Measurements from ENCODE around the gene TP53I13. TPM values are rescaled to one million over a fixed set of nuclear protein-coding genes. Genes with fewer than 3 reads are reported as not detected.

The TP53I13 gene
- polyA plus RNA-seq, 2 of the 4 experiments (the other 2 are of a cell fraction): 27.5 to 57.8 TPM

GRCh38 chr17:29617481-29618271 lies 49.2 kb downstream of the TP53I13 start:
- DNase-seq (ENCODE audit: low read depth in 1 of 2, low spot score in 1 of 2) (peak; percentile 85 to 86), ATAC-seq (peak; percentile 39 to 73), FAIRE-seq (no peak)
- Histone ChIP-seq H3K4me3 (peak overlapping the region; percentile 23; the same call in 2 of the 3 replicates), H3K4me2 (peak overlapping the region; percentile 70), H3K9me3 (no peaks in the 10 kb centered on the region), H3K4me1 (peaks cover 57% of the 10 kb centered on the region), H3K27ac (peak overlapping the region; percentile 63 to 82)
- ChIA-PET CTCF (interaction anchor here (0.6 to 23.2 kb wide), 50 partner anchors 9 to 825 kb away, joined by 3 to 447 read pairs (median 4); partner anchors contain the start of genes ABHD15, ANKRD13B, SSH2 and TP53I13), POLR2A (interaction anchor here (1.0 to 2.3 kb wide), 4 partner anchors 21 to 314 kb away, joined by 3 to 15 read pairs (median 6); partner anchors contain the start of gene ANKRD13B)
- 38% methylated on average over 43 of the region's 68 CpGs for WGBS (ENCODE audit: missing lambda C conversion rate)
- TF ChIP-seq HES2 (IDR thresholded peaks at IDR 0.05) (no peak), SMC3 (IDR thresholded peaks at IDR 0.05) (peak; percentile 71), MYC (IDR thresholded peaks at IDR 0.05; ENCODE audit: borderline replicate concordance, low read length) (no peak), TP53 (CRISPR knock-in tag; IDR thresholded peaks at IDR 0.05) (peak; percentile 12; the same call in 1 of the 2 replicates), CHD2 (IDR thresholded peaks at IDR 0.05; ENCODE audit: low read length, partially characterized antibody) (no peak), TFCP2L1 (CRISPR knock-in tag; IDR thresholded peaks at IDR 0.05) (no peak), KDM5A (IDR thresholded peaks at IDR 0.05) (0 out of 2 replicates have a peak, but pooled peaks have one; percentile 44), CHD4 (IDR thresholded peaks at IDR 0.05; ENCODE audit: borderline replicate concordance) (no peak), FOSL2 (IDR thresholded peaks at IDR 0.05) (no peak), FOSL2 (CRISPR knock-in tag; IDR thresholded peaks at IDR 0.05) (no peak), MAX (IDR thresholded peaks at IDR 0.05) (peak; percentile 61), HOXA7 (CRISPR knock-in tag; IDR thresholded peaks at IDR 0.05) (no peak), FOSB (CRISPR knock-in tag; IDR thresholded peaks at IDR 0.05) (no peak), RAD21 (conservative IDR thresholded peaks at IDR 0.05 in 1 of 2, IDR thresholded peaks at IDR 0.05 in 1 of 2) (peak; percentile 65 to 81), KDM1A (IDR thresholded peaks at IDR 0.05; ENCODE audit: low read depth) (no peak), HDAC2 (IDR thresholded peaks at IDR 0.05) (no peak), CBX2 (IDR thresholded peaks at IDR 0.05; ENCODE audit: borderline replicate concordance, low read depth) (no peak), ATOH8 (CRISPR knock-in tag; IDR thresholded peaks at IDR 0.05; ENCODE audit: low read depth) (0 out of 2 replicates have a peak, but pooled peaks have one; percentile 8), CTCF (IDR thresholded peaks at IDR 0.05) (peak; percentile 96), FOXS1 (CRISPR knock-in tag; IDR thresholded peaks at IDR 0.05) (no peak), HMGXB4 (CRISPR knock-in tag; IDR thresholded peaks at IDR 0.05; ENCODE audit: borderline replicate concordance) (peak; percentile 17; the same call in 1 of the 2 replicates), E2F6 (IDR thresholded peaks at IDR 0.05; ENCODE audit: borderline replicate concordance, low read depth) (peak; percentile 36), GATA3 (IDR thresholded peaks at IDR 0.05; ENCODE audit: borderline replicate concordance) (no peak)

Data from A549 (cell line).